ENCODE measurements around the gene SEC22A.

SEC22A gene

DNA sequence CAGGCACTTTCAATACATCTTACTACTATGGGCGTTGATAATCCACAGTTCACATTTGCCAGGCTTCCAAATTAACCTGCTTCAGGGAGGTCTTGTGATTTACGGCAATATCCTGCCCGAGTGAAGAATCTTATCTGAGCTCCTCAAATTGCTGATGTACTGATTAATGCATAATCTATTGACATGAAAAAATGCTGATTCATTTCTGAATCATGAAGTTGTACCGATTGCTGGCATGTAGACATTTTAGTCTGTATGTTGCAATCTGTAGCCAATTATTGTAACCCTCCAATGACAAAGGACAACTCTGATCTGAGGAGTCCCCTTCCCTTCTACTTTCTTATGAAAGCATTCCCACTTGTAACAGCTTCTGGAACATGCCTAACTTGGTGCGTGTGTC lies 97.2 kb downstream of the SEC22A start:
- Mint-ChIP-seq H3K9me3 (no peaks in the 10 kb centered on the region), H3K4me1 (no peaks in the 10 kb centered on the region), H3K27me3 (no peaks in the 10 kb centered on the region), H3K36me3 (peaks cover 2% of the 10 kb centered on the region), H3K27ac (no peak overlapping the region), H3K4me3 (no peak overlapping the region)

- no peaks in the 10 kb centered on the region for H3K9me3 Mint-ChIP-seq
- H3K4me1 Mint-ChIP-seq, result no peaks in the 10 kb centered on the region
- H3K4me3 Mint-ChIP-seq, result no peak overlapping the region
- no peak overlapping the region for H3K27ac Mint-ChIP-seq
- H3K36me3 Mint-ChIP-seq, result no peaks in the 10 kb centered on the region
- H3K27me3 Mint-ChIP-seq, result no peaks in the 10 kb centered on the region
Observed at GRCh38 chr3:123299581-123299980, 97.8 kb downstream of the SEC22A start.

DNA sequence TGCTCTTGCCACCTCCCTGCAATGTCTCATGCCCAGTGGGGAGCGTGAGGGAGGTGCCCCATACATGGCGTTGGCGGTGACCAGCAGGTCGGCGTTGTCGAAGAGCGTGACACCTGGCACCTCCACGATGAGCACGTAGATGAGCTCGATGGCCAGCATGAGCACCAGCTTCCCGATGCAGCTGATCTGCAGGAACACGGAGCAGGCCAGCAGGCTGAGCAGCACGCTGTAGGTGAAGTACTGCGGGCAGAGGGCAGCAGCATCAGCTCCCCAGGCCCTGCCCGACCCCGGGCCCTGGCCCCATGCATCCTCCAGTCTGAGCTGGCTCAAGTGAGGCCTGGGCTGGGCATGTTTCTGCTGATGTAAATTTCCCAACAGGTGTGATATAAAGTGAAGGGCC lies 98.3 kb downstream of the SEC22A start:
- Mint-ChIP-seq H3K9me3 (no peaks in the 10 kb centered on the region), H3K27me3 (no peaks in the 10 kb centered on the region), H3K4me3 (no peak overlapping the region)

DNA sequence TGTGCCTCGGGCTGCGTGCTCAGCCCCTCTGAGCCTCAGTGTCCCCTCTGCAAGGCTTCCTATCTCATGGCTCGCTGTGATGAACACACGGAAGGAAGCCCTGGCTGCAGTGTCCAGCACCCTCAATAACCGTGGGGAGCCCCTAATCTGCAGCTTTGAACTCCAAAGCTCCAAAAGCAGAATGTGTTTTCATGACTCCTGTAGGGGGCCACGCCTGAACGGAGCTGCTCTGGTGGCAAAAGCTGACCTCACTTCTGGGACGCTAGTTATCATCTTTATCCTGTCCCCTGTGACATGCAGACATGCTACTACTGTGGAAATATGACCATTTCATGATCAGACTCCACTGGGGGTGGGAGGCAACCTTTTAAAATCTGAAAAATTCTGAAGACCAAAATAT lies 98.8 kb downstream of the SEC22A start:
- Mint-ChIP-seq H3K9me3 (no peaks in the 10 kb centered on the region), H3K36me3 (no peaks in the 10 kb centered on the region), H3K4me1 (no peaks in the 10 kb centered on the region), H3K27me3 (no peaks in the 10 kb centered on the region), H3K4me3 (no peak overlapping the region), H3K27ac (no peak overlapping the region)

More for the DNA sequence above, 98.3 kb downstream of the SEC22A start:
- Mint-ChIP-seq H3K27ac (no peak overlapping the region), H3K4me1 (no peaks in the 10 kb centered on the region), H3K36me3 (no peaks in the 10 kb centered on the region)

- no peaks in the 10 kb centered on the region for H3K9me3 Mint-ChIP-seq
- no peak overlapping the region for H3K4me3 Mint-ChIP-seq
- H3K27me3 Mint-ChIP-seq, result no peaks in the 10 kb centered on the region
- H3K27ac Mint-ChIP-seq, result no peak overlapping the region
- no peaks in the 10 kb centered on the region for H3K4me1 Mint-ChIP-seq
- no peaks in the 10 kb centered on the region for H3K36me3 Mint-ChIP-seq
Observed at GRCh38 chr3:123301331-123302184, 99.8 kb downstream of the SEC22A start.

- Mint-ChIP-seq H3K27ac (no peak overlapping the region), H3K4me1 (no peaks in the 10 kb centered on the region), H3K36me3 (no peaks in the 10 kb centered on the region), H3K4me3 (no peak overlapping the region), H3K9me3 (no peaks in the 10 kb centered on the region), H3K27me3 (no peaks in the 10 kb centered on the region)
Observed at GRCh38 chr3:123302961-123303360, 101.2 kb downstream of the SEC22A start.

GRCh38 chr3:123303976-123304560 lies 102.3 kb downstream of the SEC22A start:
- Mint-ChIP-seq H3K27ac (no peak overlapping the region), H3K9me3 (no peaks in the 10 kb centered on the region), H3K4me3 (no peak overlapping the region), H3K36me3 (no peaks in the 10 kb centered on the region), H3K4me1 (no peaks in the 10 kb centered on the region), H3K27me3 (no peaks in the 10 kb centered on the region)

DNA sequence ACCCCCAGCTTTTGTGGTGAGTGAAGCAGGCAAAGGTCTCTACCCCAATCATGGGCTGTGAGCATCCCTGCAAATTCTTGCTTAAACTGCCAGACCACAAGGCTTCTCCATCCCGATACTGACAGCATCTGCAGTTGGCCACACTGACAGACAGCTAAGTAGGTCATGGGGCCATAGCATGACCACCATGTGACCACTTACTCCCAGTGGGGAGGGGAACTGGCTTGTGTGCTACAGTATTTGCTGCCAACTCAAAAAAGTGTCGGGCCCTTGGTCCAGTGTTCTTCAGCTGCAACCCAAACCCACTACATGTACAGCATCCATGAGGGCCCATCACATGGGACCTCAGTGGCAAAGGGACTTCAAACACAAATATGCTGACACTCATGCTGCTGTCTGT lies 103.4 kb downstream of the SEC22A start:
- Mint-ChIP-seq H3K4me3 (no peak overlapping the region), H3K4me1 (no peaks in the 10 kb centered on the region), H3K27ac (no peak overlapping the region), H3K36me3 (no peaks in the 10 kb centered on the region), H3K27me3 (no peaks in the 10 kb centered on the region), H3K9me3 (no peaks in the 10 kb centered on the region)

- no peaks in the 10 kb centered on the region for H3K9me3 Mint-ChIP-seq
- no peak overlapping the region for H3K27ac Mint-ChIP-seq
- H3K4me3 Mint-ChIP-seq, result no peak overlapping the region
- H3K4me1 Mint-ChIP-seq, result no peaks in the 10 kb centered on the region
- H3K36me3 Mint-ChIP-seq, result no peaks in the 10 kb centered on the region
- H3K27me3 Mint-ChIP-seq, result no peaks in the 10 kb centered on the region
Observed at GRCh38 chr3:123307064-123307463, 105.3 kb downstream of the SEC22A start.

- H3K9me3 Mint-ChIP-seq, result no peaks in the 10 kb centered on the region
- no peaks in the 10 kb centered on the region for H3K4me1 Mint-ChIP-seq
- no peaks in the 10 kb centered on the region for H3K27me3 Mint-ChIP-seq
- no peak overlapping the region for H3K4me3 Mint-ChIP-seq
- no peaks in the 10 kb centered on the region for H3K36me3 Mint-ChIP-seq
- no peak overlapping the region for H3K27ac Mint-ChIP-seq
Observed at GRCh38 chr3:123310186-123310585, 108.4 kb downstream of the SEC22A start.

DNA sequence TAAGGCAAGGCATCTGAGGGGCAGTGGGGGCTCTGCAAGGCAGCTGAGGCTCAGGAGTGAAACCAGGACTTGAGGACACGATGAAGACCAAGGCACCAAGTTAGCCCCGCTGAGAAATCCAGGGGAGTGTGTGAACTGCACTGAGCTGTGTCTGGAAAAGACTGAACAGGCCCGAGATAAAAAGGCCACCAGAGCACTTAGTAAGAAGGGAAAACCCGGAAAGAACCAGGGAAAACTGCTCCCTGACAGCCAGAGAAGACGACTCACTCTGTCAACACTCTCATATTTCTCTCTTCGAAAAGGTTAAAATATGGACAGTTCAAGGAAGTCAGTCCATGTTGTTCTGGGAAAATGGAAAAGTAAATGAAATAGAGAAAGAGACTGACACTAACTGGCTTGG lies 109.0 kb downstream of the SEC22A start:
- H3K9me3 Mint-ChIP-seq, result no peaks in the 10 kb centered on the region
- H3K4me1 Mint-ChIP-seq, result no peaks in the 10 kb centered on the region
- no peak overlapping the region for H3K4me3 Mint-ChIP-seq
- H3K27me3 Mint-ChIP-seq, result no peaks in the 10 kb centered on the region
- no peaks in the 10 kb centered on the region for H3K36me3 Mint-ChIP-seq
- H3K27ac Mint-ChIP-seq, result no peak overlapping the region

GRCh38 chr3:123311201-123311600 lies 109.5 kb downstream of the SEC22A start:
- Mint-ChIP-seq H3K27me3 (peaks cover 1% of the 10 kb centered on the region), H3K36me3 (no peaks in the 10 kb centered on the region), H3K4me3 (no peak overlapping the region), H3K4me1 (no peaks in the 10 kb centered on the region), H3K27ac (no peak overlapping the region), H3K9me3 (no peaks in the 10 kb centered on the region)

GRCh38 chr3:123312331-123313265 lies 110.9 kb downstream of the SEC22A start:
- Mint-ChIP-seq H3K4me1 (no peaks in the 10 kb centered on the region), H3K27me3 (peaks cover 1% of the 10 kb centered on the region), H3K27ac (no peak overlapping the region), H3K9me3 (no peaks in the 10 kb centered on the region), H3K36me3 (no peaks in the 10 kb centered on the region), H3K4me3 (no peak overlapping the region)

- Mint-ChIP-seq H3K9me3 (no peaks in the 10 kb centered on the region), H3K27me3 (peaks cover 1% of the 10 kb centered on the region), H3K36me3 (no peaks in the 10 kb centered on the region), H3K4me3 (no peak overlapping the region), H3K27ac (no peak overlapping the region), H3K4me1 (no peaks in the 10 kb centered on the region)
Observed at GRCh38 chr3:123313889-123314288, 112.1 kb downstream of the SEC22A start.

DNA sequence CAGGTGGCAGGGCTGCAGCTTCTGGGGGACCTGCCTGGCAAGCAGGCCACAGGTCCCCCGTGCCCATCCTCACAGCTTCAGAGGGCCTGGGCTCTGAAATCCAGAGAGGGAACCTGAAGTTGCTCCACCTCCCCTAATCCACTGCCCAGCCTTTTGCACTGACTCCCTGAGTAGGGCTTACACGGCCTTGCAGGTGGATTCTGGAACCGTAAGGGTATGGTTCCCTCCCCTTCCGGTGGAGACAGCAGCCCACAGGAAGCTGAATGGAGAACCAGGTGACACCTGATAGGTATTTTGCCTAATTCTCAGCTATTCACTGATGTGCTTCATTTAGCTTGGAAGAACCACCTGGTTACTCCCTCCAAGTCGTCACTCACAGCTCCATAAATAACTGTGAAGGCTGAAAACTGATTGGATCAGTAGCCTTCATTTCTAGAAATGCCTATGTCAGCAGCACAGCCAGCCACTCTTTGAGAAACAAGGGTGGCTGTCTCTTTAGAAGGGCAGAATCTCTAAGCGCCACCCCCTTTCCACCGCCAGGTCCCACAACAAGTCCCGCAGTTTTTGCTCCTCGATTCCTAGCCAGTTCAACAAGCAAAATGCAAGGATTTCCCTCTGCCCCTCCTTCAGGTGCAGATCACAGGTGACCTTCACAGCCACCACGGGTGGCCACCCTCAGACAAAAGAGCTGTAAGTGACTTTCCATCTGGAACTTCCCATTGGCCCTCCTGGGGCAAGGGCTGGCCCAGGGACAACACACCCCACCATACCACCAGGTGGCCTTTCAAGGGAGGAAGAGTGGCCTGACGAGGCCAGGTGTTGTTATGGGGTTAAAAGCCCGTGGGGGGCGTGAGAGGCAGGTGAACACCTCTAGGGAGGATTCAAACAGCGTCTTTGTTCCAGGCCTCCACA lies 112.9 kb downstream of the SEC22A start:
- Mint-ChIP-seq H3K27ac (no peak overlapping the region), H3K4me3 (no peak overlapping the region), H3K27me3 (peaks cover 1% of the 10 kb centered on the region), H3K9me3 (no peaks in the 10 kb centered on the region), H3K4me1 (no peaks in the 10 kb centered on the region), H3K36me3 (no peaks in the 10 kb centered on the region)

Measured in activated naive CD4-positive, alpha-beta T cell treated with anti-CD3 and anti-CD28 coated beads, Interleukin-2, amount 50 U/mL, for 24 hours (primary cell).